ENCODE data around the gene ZBTB37.

The ZBTB37 gene

DNA sequence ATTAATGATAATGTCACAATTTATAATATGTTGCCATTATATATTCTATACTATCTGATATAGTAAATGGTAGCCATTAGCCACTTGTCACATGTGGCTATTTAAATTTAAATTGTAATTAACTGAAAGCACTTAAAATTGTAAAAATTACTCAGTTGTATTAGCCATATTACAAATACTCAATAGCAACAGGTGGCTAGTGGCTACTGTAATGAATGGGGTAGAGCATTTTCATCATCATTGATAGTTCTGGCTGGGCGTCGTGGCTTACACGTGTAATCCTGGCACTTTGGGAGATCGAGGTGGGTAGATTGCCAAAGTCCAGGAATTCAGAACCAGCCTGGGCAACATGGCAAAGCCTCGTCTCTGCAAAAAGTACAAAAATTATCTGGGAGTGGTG lies 16.5 kb downstream of the ZBTB37 start:
- DNase-seq (ENCODE audit: low read depth in 1 of 2, low spot score in 1 of 2): no peak
- Histone ChIP-seq H3K4me3 (replicated peaks; ENCODE audit: insufficient read depth, low read length) (no peak overlapping the region), H3K27me3 (ENCODE audit: insufficient read depth, poor library complexity, severe bottlenecking) (no peaks in the 10 kb centered on the region), H3K27ac (replicated peaks) (no peak overlapping the region)
- TF ChIP-seq, protein P1, sequence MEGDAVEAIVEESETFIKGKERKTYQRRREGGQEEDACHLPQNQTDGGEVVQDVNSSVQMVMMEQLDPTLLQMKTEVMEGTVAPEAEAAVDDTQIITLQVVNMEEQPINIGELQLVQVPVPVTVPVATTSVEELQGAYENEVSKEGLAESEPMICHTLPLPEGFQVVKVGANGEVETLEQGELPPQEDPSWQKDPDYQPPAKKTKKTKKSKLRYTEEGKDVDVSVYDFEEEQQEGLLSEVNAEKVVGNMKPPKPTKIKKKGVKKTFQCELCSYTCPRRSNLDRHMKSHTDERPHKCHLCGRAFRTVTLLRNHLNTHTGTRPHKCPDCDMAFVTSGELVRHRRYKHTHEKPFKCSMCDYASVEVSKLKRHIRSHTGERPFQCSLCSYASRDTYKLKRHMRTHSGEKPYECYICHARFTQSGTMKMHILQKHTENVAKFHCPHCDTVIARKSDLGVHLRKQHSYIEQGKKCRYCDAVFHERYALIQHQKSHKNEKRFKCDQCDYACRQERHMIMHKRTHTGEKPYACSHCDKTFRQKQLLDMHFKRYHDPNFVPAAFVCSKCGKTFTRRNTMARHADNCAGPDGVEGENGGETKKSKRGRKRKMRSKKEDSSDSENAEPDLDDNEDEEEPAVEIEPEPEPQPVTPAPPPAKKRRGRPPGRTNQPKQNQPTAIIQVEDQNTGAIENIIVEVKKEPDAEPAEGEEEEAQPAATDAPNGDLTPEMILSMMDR (IDR thresholded peaks at IDR 0.05; ENCODE audit: insufficient read depth, low read length): no peak
- TF ChIP-seq GABPA (IDR thresholded peaks at IDR 0.05; ENCODE audit: low read depth): no peak
- no peak for TF ChIP-seq SPI1 (IDR thresholded peaks at IDR 0.05; ENCODE audit: borderline replicate concordance, low read depth)
- TF ChIP-seq, protein P2, sequence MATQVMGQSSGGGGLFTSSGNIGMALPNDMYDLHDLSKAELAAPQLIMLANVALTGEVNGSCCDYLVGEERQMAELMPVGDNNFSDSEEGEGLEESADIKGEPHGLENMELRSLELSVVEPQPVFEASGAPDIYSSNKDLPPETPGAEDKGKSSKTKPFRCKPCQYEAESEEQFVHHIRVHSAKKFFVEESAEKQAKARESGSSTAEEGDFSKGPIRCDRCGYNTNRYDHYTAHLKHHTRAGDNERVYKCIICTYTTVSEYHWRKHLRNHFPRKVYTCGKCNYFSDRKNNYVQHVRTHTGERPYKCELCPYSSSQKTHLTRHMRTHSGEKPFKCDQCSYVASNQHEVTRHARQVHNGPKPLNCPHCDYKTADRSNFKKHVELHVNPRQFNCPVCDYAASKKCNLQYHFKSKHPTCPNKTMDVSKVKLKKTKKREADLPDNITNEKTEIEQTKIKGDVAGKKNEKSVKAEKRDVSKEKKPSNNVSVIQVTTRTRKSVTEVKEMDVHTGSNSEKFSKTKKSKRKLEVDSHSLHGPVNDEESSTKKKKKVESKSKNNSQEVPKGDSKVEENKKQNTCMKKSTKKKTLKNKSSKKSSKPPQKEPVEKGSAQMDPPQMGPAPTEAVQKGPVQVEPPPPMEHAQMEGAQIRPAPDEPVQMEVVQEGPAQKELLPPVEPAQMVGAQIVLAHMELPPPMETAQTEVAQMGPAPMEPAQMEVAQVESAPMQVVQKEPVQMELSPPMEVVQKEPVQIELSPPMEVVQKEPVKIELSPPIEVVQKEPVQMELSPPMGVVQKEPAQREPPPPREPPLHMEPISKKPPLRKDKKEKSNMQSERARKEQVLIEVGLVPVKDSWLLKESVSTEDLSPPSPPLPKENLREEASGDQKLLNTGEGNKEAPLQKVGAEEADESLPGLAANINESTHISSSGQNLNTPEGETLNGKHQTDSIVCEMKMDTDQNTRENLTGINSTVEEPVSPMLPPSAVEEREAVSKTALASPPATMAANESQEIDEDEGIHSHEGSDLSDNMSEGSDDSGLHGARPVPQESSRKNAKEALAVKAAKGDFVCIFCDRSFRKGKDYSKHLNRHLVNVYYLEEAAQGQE (IDR thresholded peaks at IDR 0.05; ENCODE audit: insufficient replicate concordance, low read depth): no peak
- no peak for TF ChIP-seq POLR2AphosphoS5 (IDR thresholded peaks at IDR 0.05; ENCODE audit: low read depth)

- Histone ChIP-seq H3K27ac (replicated peaks) (peak overlapping the region; percentile 51), H3K27me3 (ENCODE audit: insufficient read depth, poor library complexity, severe bottlenecking) (no peaks in the 10 kb centered on the region), H3K4me3 (replicated peaks; ENCODE audit: insufficient read depth, low read length) (no peak overlapping the region)
- DNase-seq (ENCODE audit: low read depth in 1 of 2, low spot score in 1 of 2): peak in 1 of 2 experiments; percentile 37
- TF ChIP-seq, protein P1 (IDR thresholded peaks at IDR 0.05; ENCODE audit: insufficient read depth, low read length): no peak
- TF ChIP-seq SPI1 (IDR thresholded peaks at IDR 0.05; ENCODE audit: borderline replicate concordance, low read depth) (no peak), POLR2AphosphoS5 (IDR thresholded peaks at IDR 0.05; ENCODE audit: low read depth) (no peak), GABPA (IDR thresholded peaks at IDR 0.05; ENCODE audit: low read depth) (no peak)
- TF ChIP-seq, protein P2 (IDR thresholded peaks at IDR 0.05; ENCODE audit: insufficient replicate concordance, low read depth): no peak
Observed at GRCh38 chr1:173886746-173887611, 18.8 kb downstream of the ZBTB37 start.

GRCh38 chr1:173887627-173888026 lies 19.4 kb downstream of the ZBTB37 start:
- no peak for DNase-seq (ENCODE audit: low read depth in 1 of 2, low spot score in 1 of 2)
- TF ChIP-seq POLR2AphosphoS5 (IDR thresholded peaks at IDR 0.05; ENCODE audit: low read depth): no peak
- TF ChIP-seq GABPA (IDR thresholded peaks at IDR 0.05; ENCODE audit: low read depth): no peak
- TF ChIP-seq SPI1 (IDR thresholded peaks at IDR 0.05; ENCODE audit: borderline replicate concordance, low read depth): no peak
- TF ChIP-seq, protein P2 (IDR thresholded peaks at IDR 0.05; ENCODE audit: insufficient replicate concordance, low read depth): no peak
- TF ChIP-seq, protein P1 (IDR thresholded peaks at IDR 0.05; ENCODE audit: insufficient read depth, low read length): no peak
- Histone ChIP-seq H3K27ac (replicated peaks) (peak overlapping the region; percentile 51; the same call in 1 of the 2 replicates), H3K27me3 (ENCODE audit: insufficient read depth, poor library complexity, severe bottlenecking) (no peaks in the 10 kb centered on the region), H3K4me3 (replicated peaks; ENCODE audit: insufficient read depth, low read length) (no peak overlapping the region)

All from HL-60 (cell line).